ENCODE results near the gene EDNRA.

EDNRA gene

GRCh38 chr4:147566762-147567161 lies 85.9 kb downstream of the EDNRA start:
- DNase-seq (ENCODE audit: low read depth): no peak
- TF ChIP-seq CTCF (IDR thresholded peaks at IDR 0.05; ENCODE audit: control insufficient read depth, extremely low read depth, insufficient read depth): no peak
- no peak overlapping the region for H3K4me3 ChIP-seq (ENCODE audit: low read depth, low read length)

GRCh38 chr4:147567276-147567675 lies 86.4 kb downstream of the EDNRA start:
- no peak for DNase-seq (ENCODE audit: low read depth)
- no peak overlapping the region for H3K4me3 ChIP-seq (ENCODE audit: low read depth, low read length)
- no peak for TF ChIP-seq CTCF (IDR thresholded peaks at IDR 0.05; ENCODE audit: control insufficient read depth, extremely low read depth, insufficient read depth)

- 0 out of 2 replicates have a peak, but pooled peaks have one; percentile 5 for TF ChIP-seq CTCF (IDR thresholded peaks at IDR 0.05; ENCODE audit: control insufficient read depth, extremely low read depth, insufficient read depth)
- DNase-seq (ENCODE audit: low read depth): no peak
- H3K4me3 ChIP-seq (ENCODE audit: low read depth, low read length): no peak overlapping the region
These were observed 89.7 kb downstream of the EDNRA start for GRCh38 chr4:147570616-147571015.

GRCh38 chr4:147571036-147571770 lies 90.3 kb downstream of the EDNRA start:
- TF ChIP-seq CTCF (IDR thresholded peaks at IDR 0.05; ENCODE audit: control insufficient read depth, extremely low read depth, insufficient read depth): no peak
- no peak overlapping the region for H3K4me3 ChIP-seq (ENCODE audit: low read depth, low read length)
- peak; percentile 17 for DNase-seq (ENCODE audit: low read depth)

GRCh38 chr4:147576084-147576483 lies 95.2 kb downstream of the EDNRA start:
- no peak for DNase-seq (ENCODE audit: low read depth)
- no peak overlapping the region for H3K4me3 ChIP-seq (ENCODE audit: low read depth, low read length)
- no peak for TF ChIP-seq CTCF (IDR thresholded peaks at IDR 0.05; ENCODE audit: control insufficient read depth, extremely low read depth, insufficient read depth)

- no peak overlapping the region for H3K4me3 ChIP-seq (ENCODE audit: low read depth, low read length)
- DNase-seq (ENCODE audit: low read depth): no peak
- no peak for TF ChIP-seq CTCF (IDR thresholded peaks at IDR 0.05; ENCODE audit: control insufficient read depth, extremely low read depth, insufficient read depth)
These were observed 97.2 kb downstream of the EDNRA start for GRCh38 chr4:147578051-147578476.

- no peak for DNase-seq (ENCODE audit: low read depth)
- no peak overlapping the region for H3K4me3 ChIP-seq (ENCODE audit: low read depth, low read length)
- TF ChIP-seq CTCF (IDR thresholded peaks at IDR 0.05; ENCODE audit: control insufficient read depth, extremely low read depth, insufficient read depth): no peak
These were observed 97.7 kb downstream of the EDNRA start for GRCh38 chr4:147578593-147578992.
